ENCODE data around the gene LRRC19. TPM values are rescaled to one million over a fixed set of nuclear protein-coding genes. Genes with fewer than 3 reads are reported as not detected.

LRRC19 gene
- total RNA-seq, 1 donor from 2014 or later, result not detected

GRCh38 chr9:27003426-27004077, 1.9 kb downstream of the LRRC19 start:
- no peak for DNase-seq (ENCODE audit: low spot score)
- H3K4me1 Mint-ChIP-seq (ENCODE audit: low read depth), result no peaks in the 10 kb centered on the region
- no peak overlapping the region for H3K4me3 Mint-ChIP-seq (ENCODE audit: low read depth)
- H3K36me3 Mint-ChIP-seq (ENCODE audit: low read depth), result no peaks in the 10 kb centered on the region
- no peaks in the 10 kb centered on the region for H3K27me3 Mint-ChIP-seq (ENCODE audit: low read depth)
- no peaks in the 10 kb centered on the region for H3K9me3 Mint-ChIP-seq
- H3K27ac Mint-ChIP-seq, result no peak overlapping the region
- intact Hi-C loops (cut with micrococcal nuclease), result no loop called here

GRCh38 chr9:26995810-26996209, 9.7 kb downstream of the LRRC19 start:
- no peaks in the 10 kb centered on the region for H3K27me3 Mint-ChIP-seq (ENCODE audit: low read depth)
- H3K9me3 Mint-ChIP-seq, result no peaks in the 10 kb centered on the region
- DNase-seq (ENCODE audit: low spot score), result no peak
- no peaks in the 10 kb centered on the region for H3K36me3 Mint-ChIP-seq (ENCODE audit: low read depth)
- H3K4me3 Mint-ChIP-seq (ENCODE audit: low read depth), result no peak overlapping the region
- H3K27ac Mint-ChIP-seq, result no peak overlapping the region
- intact Hi-C loops (cut with micrococcal nuclease), result no loop called here
- no peaks in the 10 kb centered on the region for H3K4me1 Mint-ChIP-seq (ENCODE audit: low read depth)

- no peak overlapping the region for H3K27ac Mint-ChIP-seq
- no peaks in the 10 kb centered on the region for H3K27me3 Mint-ChIP-seq (ENCODE audit: low read depth)
- no peaks in the 10 kb centered on the region for H3K4me1 Mint-ChIP-seq (ENCODE audit: low read depth)
Measured at GRCh38 chr9:26983340-26983739, 22.1 kb downstream of the LRRC19 start.

GRCh38 chr9:26975728-26976707, 29.5 kb downstream of the LRRC19 start:
- Mint-ChIP-seq H3K4me3 (ENCODE audit: low read depth) (no peak overlapping the region), H3K36me3 (ENCODE audit: low read depth) (no peaks in the 10 kb centered on the region), H3K9me3 (no peaks in the 10 kb centered on the region), H3K27me3 (ENCODE audit: low read depth) (no peaks in the 10 kb centered on the region), H3K27ac (no peak overlapping the region), H3K4me1 (ENCODE audit: low read depth) (no peaks in the 10 kb centered on the region)
- intact Hi-C loops (cut with micrococcal nuclease), result loop anchor here (1.0 kb wide), 1 partner anchor 232 kb away; no protein-coding TSS in a partner anchor
- DNase-seq (ENCODE audit: low spot score), result no peak

More at GRCh38 chr9:26983340-26983739, 22.1 kb downstream of the LRRC19 start:
- no peak overlapping the region for H3K4me3 Mint-ChIP-seq (ENCODE audit: low read depth)
- peaks cover 6% of the 10 kb centered on the region for H3K36me3 Mint-ChIP-seq (ENCODE audit: low read depth)
- intact Hi-C loops (cut with micrococcal nuclease), result no loop called here
- DNase-seq (ENCODE audit: low spot score), result no peak
- no peaks in the 10 kb centered on the region for H3K9me3 Mint-ChIP-seq

- H3K27ac Mint-ChIP-seq, result no peak overlapping the region
- no peaks in the 10 kb centered on the region for H3K36me3 Mint-ChIP-seq (ENCODE audit: low read depth)
- DNase-seq (ENCODE audit: low spot score), result no peak
- no peaks in the 10 kb centered on the region for H3K27me3 Mint-ChIP-seq (ENCODE audit: low read depth)
- no peak overlapping the region for H3K4me3 Mint-ChIP-seq (ENCODE audit: low read depth)
- intact Hi-C loops (cut with micrococcal nuclease), result loop anchor here (1.0 kb wide), 1 partner anchor 231 kb away; no protein-coding TSS in a partner anchor
- peaks cover 2% of the 10 kb centered on the region for H3K9me3 Mint-ChIP-seq
- H3K4me1 Mint-ChIP-seq (ENCODE audit: low read depth), result no peaks in the 10 kb centered on the region
Measured at GRCh38 chr9:26974927-26975326, 30.5 kb downstream of the LRRC19 start.

GRCh38 chr9:26973989-26974388, 31.5 kb downstream of the LRRC19 start:
- Mint-ChIP-seq H3K36me3 (ENCODE audit: low read depth) (no peaks in the 10 kb centered on the region), H3K27ac (no peak overlapping the region), H3K4me1 (ENCODE audit: low read depth) (no peaks in the 10 kb centered on the region), H3K27me3 (ENCODE audit: low read depth) (no peaks in the 10 kb centered on the region), H3K4me3 (ENCODE audit: low read depth) (no peak overlapping the region), H3K9me3 (peaks cover 8% of the 10 kb centered on the region)
- intact Hi-C loops (cut with micrococcal nuclease), result no loop called here
- DNase-seq (ENCODE audit: low spot score), result no peak

GRCh38 chr9:26971721-26972120, 33.8 kb downstream of the LRRC19 start:
- Mint-ChIP-seq H3K4me1 (ENCODE audit: low read depth) (no peaks in the 10 kb centered on the region), H3K36me3 (ENCODE audit: low read depth) (no peaks in the 10 kb centered on the region), H3K9me3 (peaks cover 8% of the 10 kb centered on the region), H3K27me3 (ENCODE audit: low read depth) (no peaks in the 10 kb centered on the region), H3K27ac (no peak overlapping the region), H3K4me3 (ENCODE audit: low read depth) (no peak overlapping the region)
- intact Hi-C loops (cut with micrococcal nuclease), result no loop called here
- DNase-seq (ENCODE audit: low spot score), result no peak

GRCh38 chr9:26956860-26957233, 48.6 kb downstream of the LRRC19 start:
- H3K4me3 Mint-ChIP-seq (ENCODE audit: low read depth), result peak overlapping the region; percentile 86
- peaks cover 34% of the 10 kb centered on the region for H3K4me1 Mint-ChIP-seq (ENCODE audit: low read depth)
- H3K36me3 Mint-ChIP-seq (ENCODE audit: low read depth), result peaks cover 5% of the 10 kb centered on the region
- H3K9me3 Mint-ChIP-seq, result no peaks in the 10 kb centered on the region
- no peaks in the 10 kb centered on the region for H3K27me3 Mint-ChIP-seq (ENCODE audit: low read depth)
- DNase-seq (ENCODE audit: low spot score), result no peak
- intact Hi-C loops (cut with micrococcal nuclease), result loop anchor here (1.0 kb wide), 2 partner anchors 10 to 65 kb away; partner anchors contain the start of genes CAAP1 and PLAA
- H3K27ac Mint-ChIP-seq, result peak overlapping the region; percentile 92

- Mint-ChIP-seq H3K27me3 (ENCODE audit: low read depth) (no peaks in the 10 kb centered on the region), H3K4me3 (ENCODE audit: low read depth) (peak within 1 kb of the TSS; percentile 86), H3K36me3 (ENCODE audit: low read depth) (no peaks in the 10 kb centered on the region), H3K27ac (peak within 1 kb of the TSS; percentile 92), H3K4me1 (ENCODE audit: low read depth) (peaks cover 34% of the 10 kb centered on the region), H3K9me3 (no peaks in the 10 kb centered on the region)
- intact Hi-C loops (cut with micrococcal nuclease), result loop anchor here (1.0 kb wide), 2 partner anchors 9 to 64 kb away; partner anchors contain the start of genes CAAP1 and PLAA
- peak; percentile 92 for DNase-seq (ENCODE audit: low spot score)
Measured at GRCh38 chr9:26955921-26956859, 49.3 kb downstream of the LRRC19 start, which contains the start of gene IFT74. Gene IFT74, plus strand, starts transcription at chr9:26956412. Its CDS starts 5,556 bp downstream, at chr9:26961968.

GRCh38 chr9:26955222-26955903, 50.1 kb downstream of the LRRC19 start:
- H3K27me3 Mint-ChIP-seq (ENCODE audit: low read depth), result no peaks in the 10 kb centered on the region
- no peak for DNase-seq (ENCODE audit: low spot score)
- H3K27ac Mint-ChIP-seq, result peak overlapping the region; percentile 92
- H3K36me3 Mint-ChIP-seq (ENCODE audit: low read depth), result no peaks in the 10 kb centered on the region
- intact Hi-C loops (cut with micrococcal nuclease), result no loop called here
- H3K4me1 Mint-ChIP-seq (ENCODE audit: low read depth), result peaks cover 34% of the 10 kb centered on the region
- no peaks in the 10 kb centered on the region for H3K9me3 Mint-ChIP-seq
- peak overlapping the region; percentile 86 for H3K4me3 Mint-ChIP-seq (ENCODE audit: low read depth)

GRCh38 chr9:26954050-26954508, 51.4 kb downstream of the LRRC19 start:
- H3K4me1 Mint-ChIP-seq (ENCODE audit: low read depth), result peaks cover 40% of the 10 kb centered on the region
- peak overlapping the region; percentile 81 for H3K27ac Mint-ChIP-seq
- no peaks in the 10 kb centered on the region for H3K9me3 Mint-ChIP-seq
- no peak for DNase-seq (ENCODE audit: low spot score)
- H3K36me3 Mint-ChIP-seq (ENCODE audit: low read depth), result no peaks in the 10 kb centered on the region
- H3K4me3 Mint-ChIP-seq (ENCODE audit: low read depth), result peak overlapping the region; percentile 62
- no peaks in the 10 kb centered on the region for H3K27me3 Mint-ChIP-seq (ENCODE audit: low read depth)
- intact Hi-C loops (cut with micrococcal nuclease), result no loop called here

All from activated T-helper 2 cell treated with anti-CD3 and anti-CD28 coated beads, Interferon-gamma antibody, Interleukin-2, Interleukin-4, amounts not matched to agents 10 μg/mL and 5 μg/mL and 100 μg/mL, durations not matched to agents 14 hours and 24 hours and 36 hours (primary cell).